AG04449 (cell line): ENCODE measurements around the gene TNFAIP8L3.

ENCODE experiments used
- CTCF ChIA-PET: fragments of 350-600 bp; formaldehyde crosslinking; extraction: SDS; loops from one replicate; lab custom pipeline; 2021; ENCODE audit warnings: antibody characterized with exemption; lab: Yijun Ruan, JAX
- POLR2A ChIA-PET: fragments of 400-600, 350-600 bp; formaldehyde crosslinking; extraction: SDS; loops from one replicate; lab custom pipeline; 2020; ENCODE audit warnings: antibody characterized with exemption, inconsistent platforms; lab: Yijun Ruan, JAX
- DNase-seq: peaks from one replicate; pipeline ENCODE4 v3.0.0-alpha.2; 2010; ENCODE audit warnings: low read depth, low spot score
- H3K4me3 ChIP-seq: 2 replicates; pipeline ENCODE4 v1.5.1; 2011; ENCODE audit warnings: low read depth, mild to moderate bottlenecking, control low read depth, low read length
- CTCF ChIP-seq: IDR thresholded peaks from one replicate; pipeline ENCODE4 v1.5.1; 2011; ENCODE audit warnings: mild to moderate bottlenecking, moderate library complexity, low read length, control low read depth, inconsistent platforms; ENCODE audit not compliant: insufficient read depth; ENCODE audit errors: missing control alignments

TNFAIP8L3 gene

DNA sequence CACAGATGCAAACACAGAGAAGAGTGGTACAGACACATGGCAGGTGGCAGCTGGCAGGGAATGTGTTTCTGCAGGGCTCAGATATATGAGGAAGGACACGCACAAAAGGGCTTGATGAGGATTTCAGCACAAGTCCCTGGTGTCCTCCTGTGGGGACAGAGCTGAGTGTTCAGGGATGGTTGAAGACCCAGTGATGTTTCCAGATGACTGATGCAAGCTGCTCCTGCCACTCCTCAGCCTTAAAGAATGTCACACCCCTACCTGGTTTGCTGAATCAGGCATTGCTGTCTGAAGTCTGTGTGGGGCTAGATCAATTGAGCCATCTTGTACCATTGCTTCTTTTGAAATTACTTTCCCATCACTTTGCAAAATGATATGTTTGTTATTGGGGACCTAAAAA lies 40.2 kb downstream of the TNFAIP8L3 start:
- POLR2A ChIA-PET, result no interaction called here
- no peak for DNase-seq
- H3K4me3 ChIP-seq, result no peak overlapping the region
- CTCF ChIA-PET, result no interaction called here
- TF ChIP-seq CTCF, result no peak

- TF ChIP-seq CTCF, result no peak
- no peak for DNase-seq
- H3K4me3 ChIP-seq, result no peak overlapping the region
- ChIA-PET POLR2A (no interaction called here), CTCF (interaction anchor here (0.6 kb wide), 1 partner anchor 9 kb away, joined by 3 read pairs; no protein-coding TSS in a partner anchor)
Observed at GRCh38 chr15:51053571-51053970, 41.1 kb downstream of the TNFAIP8L3 start.

GRCh38 chr15:51051776-51052175 lies 42.9 kb downstream of the TNFAIP8L3 start:
- CTCF ChIA-PET, result no interaction called here
- H3K4me3 ChIP-seq, result no peak overlapping the region
- DNase-seq, result no peak
- POLR2A ChIA-PET, result no interaction called here
- TF ChIP-seq CTCF, result no peak

GRCh38 chr15:51049081-51049480 lies 45.6 kb downstream of the TNFAIP8L3 start:
- CTCF ChIA-PET, result no interaction called here
- POLR2A ChIA-PET, result no interaction called here
- no peak for TF ChIP-seq CTCF
- H3K4me3 ChIP-seq, result no peak overlapping the region
- no peak for DNase-seq

DNA sequence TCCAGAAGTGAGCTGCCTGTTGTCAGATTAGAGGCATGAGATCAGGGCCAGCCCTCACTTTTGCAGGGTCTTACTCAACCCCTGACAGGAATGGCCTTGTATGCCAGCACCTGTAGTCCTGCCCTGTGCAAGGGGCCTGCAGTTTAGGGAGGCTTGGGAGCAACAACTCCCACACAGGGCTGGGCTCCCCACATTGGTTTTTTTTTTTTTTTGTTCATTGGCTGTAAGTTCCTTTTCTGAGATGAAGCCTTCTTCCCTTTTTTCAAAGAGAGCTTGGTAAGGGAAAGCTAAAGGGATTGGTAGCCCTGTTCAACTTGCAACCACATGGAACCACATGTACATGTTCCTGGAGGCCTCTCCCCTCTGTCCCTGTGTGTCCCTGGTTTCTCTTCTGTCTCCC lies 46.4 kb downstream of the TNFAIP8L3 start:
- CTCF ChIA-PET, result no interaction called here
- no peak for TF ChIP-seq CTCF
- no peak for DNase-seq

DNA sequence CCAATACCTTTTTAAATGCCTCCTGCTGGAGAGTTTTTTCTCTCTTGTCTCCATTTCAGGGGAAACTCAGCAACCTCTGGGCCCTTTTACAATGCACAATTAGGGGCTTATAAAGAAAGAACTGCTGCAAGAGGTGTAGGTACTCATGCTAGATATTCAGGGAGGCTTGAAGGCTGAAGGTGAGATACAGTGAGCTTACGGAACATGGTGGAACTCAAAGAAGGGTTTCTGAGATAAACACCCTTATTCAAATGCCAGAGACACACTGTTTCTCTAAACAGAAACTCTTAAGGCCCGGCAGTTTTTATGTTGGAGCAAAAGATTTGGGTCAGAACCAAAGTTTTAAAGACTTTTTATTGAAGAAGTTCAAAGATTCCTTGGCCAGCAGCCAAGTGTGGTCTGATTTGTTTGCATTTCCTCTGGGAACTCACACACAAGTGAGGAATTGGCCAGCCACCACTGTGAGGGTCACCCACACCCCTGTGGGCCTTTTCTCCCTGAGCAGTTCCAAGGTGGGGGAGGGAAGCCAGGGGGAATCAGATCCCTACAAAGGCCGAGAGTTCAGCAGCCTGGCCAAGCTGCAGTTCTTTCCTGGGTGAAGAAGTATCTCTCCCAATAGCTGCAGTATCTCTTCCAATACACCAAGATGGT lies 47.8 kb downstream of the TNFAIP8L3 start:
- ChIA-PET POLR2A (no interaction called here), CTCF (no interaction called here)
- H3K4me3 ChIP-seq, result no peak overlapping the region
- no peak for TF ChIP-seq CTCF
- no peak for DNase-seq

More for the DNA sequence above, 46.4 kb downstream of the TNFAIP8L3 start:
- POLR2A ChIA-PET, result no interaction called here
- H3K4me3 ChIP-seq, result no peak overlapping the region
